Left lung (tissue), 10 donors: ENCODE results near the gene PEMT. TPM values are rescaled to one million over a fixed set of nuclear protein-coding genes. Genes with fewer than 3 reads are reported as not detected.

Source experiments
- ATAC-seq: fragments of 200-7000 bp; cut with Tn5 transposase; one replicate; pipeline ENCODE4 v1.9.1; 2020; ENCODE audit warnings: moderate library complexity
- DNase-seq, 4 donors: peaks; one replicate each; pipeline ENCODE4 v3.0.0-alpha.2; 2013 to 2020
- H3K27ac ChIP-seq, 2 donors: fragments of 200-600 bp; sonication (generic) in 1 of 2; one replicate each; pipeline versions ENCODE4 v1.5.0 to v1.8.0; 2020 to 2021
- H3K27me3 ChIP-seq, 2 donors: fragments of 200-600 bp; sonication (generic) in 1 of 2; one replicate each; pipeline versions ENCODE4 v1.5.0 to v1.8.0; 2020 to 2021
- H3K36me3 ChIP-seq, 2 donors: fragments of 200-600 bp; sonication (generic) in 1 of 2; one replicate each; pipeline versions ENCODE4 v1.5.0 to v1.8.0; 2020 to 2021
- H3K4me1 ChIP-seq, 2 donors: fragments of 200-600 bp; one replicate each; pipeline ENCODE4 v1.8.0; 2021
- H3K4me3 ChIP-seq, 2 donors: fragments of 200-600 bp; sonication (generic) in 1 of 2; one replicate each; pipeline versions ENCODE4 v1.5.0 to v1.8.0; 2020 to 2021; ENCODE audit warnings: mild to moderate bottlenecking in 1 of 2
- H3K9me3 ChIP-seq, 2 donors: fragments of 200-600 bp; sonication (generic) in 1 of 2; one replicate each; pipeline versions ENCODE4 v1.5.0 to v1.8.0; 2020 to 2021
- intact Hi-C, 2 donors: fragments of 100-400 bp; cut with DNase I; formaldehyde crosslinking; loops; one replicate each; pipeline versions ENCODE4 v1.11.2 to v1.14.2; 2022
- polyA plus RNA-seq, 6 donors: library from polyadenylated mRNA; unstranded; fragments of 120-200 nt; gene quantifications; one replicate each; pipeline ENCODE4 v1.2.1, GENCODE V29; 2013; ENCODE audit not compliant: insufficient read length in 6 of 6
- total RNA-seq, 2 donors: library from RNA; stranded (reverse); fragmentation: NEBNext Ultra II Directional; extraction: Animal tissue kit (Norgen Biotek cat#: 25700); gene quantifications; one replicate each; pipeline ENCODE4 v1.2.1, GENCODE V29; 2021
- TF ChIP-seq, protein P1 (sequence below), 2 donors: fragments of 200-600 bp; sonication (generic) in 1 of 2; IDR thresholded peaks; one replicate each; pipeline versions ENCODE4 v1.5.0 to v1.8.0; 2021; ENCODE audit warnings: antibody characterized with exemption in 2 of 2
- donor health status: DM: no; HTN: yes; CAD: no.
- donor health status: DM: no; HTN: no; CAD: no.

Gene PEMT
- total and polyA plus RNA-seq, 8 donors, result 22.3 to 38.7 (median 28.3) TPM

DNA sequence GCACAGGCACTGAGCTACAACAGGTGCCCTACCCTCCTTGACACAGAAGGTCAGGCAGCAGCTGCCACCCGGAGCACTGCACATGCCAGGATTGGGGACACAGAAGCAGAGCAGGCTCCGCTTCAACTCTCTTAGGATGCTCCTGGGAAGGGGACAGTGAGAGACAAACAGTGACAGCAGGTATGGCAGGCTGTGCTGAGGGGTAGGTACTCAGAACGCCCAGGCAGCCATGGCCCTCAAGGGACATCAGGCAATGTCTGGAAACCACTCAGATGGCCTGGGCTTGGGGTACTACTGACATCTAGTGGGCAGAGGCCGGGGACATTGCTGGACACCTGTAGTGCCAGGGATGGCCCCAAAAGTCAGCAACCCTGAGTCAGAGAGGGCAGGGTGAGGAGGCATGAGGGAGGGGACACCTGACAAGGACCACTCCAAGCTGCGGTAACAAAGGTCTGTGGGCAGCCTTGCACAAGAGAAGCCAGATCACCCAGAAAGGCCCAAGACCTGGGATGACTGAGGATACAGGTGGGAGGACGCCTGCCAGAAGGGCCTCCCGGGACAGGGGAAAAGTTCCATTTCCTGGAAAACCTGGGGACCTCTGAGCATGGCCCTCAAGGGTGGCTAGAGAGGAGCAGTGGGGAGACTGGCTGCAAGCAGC is 21.2 kb downstream of the PEMT start:
- ATAC-seq (peak; percentile 60), DNase-seq (peak in 1 of 4 donors; percentile 43)
- TF ChIP-seq, protein P1, sequence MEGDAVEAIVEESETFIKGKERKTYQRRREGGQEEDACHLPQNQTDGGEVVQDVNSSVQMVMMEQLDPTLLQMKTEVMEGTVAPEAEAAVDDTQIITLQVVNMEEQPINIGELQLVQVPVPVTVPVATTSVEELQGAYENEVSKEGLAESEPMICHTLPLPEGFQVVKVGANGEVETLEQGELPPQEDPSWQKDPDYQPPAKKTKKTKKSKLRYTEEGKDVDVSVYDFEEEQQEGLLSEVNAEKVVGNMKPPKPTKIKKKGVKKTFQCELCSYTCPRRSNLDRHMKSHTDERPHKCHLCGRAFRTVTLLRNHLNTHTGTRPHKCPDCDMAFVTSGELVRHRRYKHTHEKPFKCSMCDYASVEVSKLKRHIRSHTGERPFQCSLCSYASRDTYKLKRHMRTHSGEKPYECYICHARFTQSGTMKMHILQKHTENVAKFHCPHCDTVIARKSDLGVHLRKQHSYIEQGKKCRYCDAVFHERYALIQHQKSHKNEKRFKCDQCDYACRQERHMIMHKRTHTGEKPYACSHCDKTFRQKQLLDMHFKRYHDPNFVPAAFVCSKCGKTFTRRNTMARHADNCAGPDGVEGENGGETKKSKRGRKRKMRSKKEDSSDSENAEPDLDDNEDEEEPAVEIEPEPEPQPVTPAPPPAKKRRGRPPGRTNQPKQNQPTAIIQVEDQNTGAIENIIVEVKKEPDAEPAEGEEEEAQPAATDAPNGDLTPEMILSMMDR (IDR thresholded peaks at IDR 0.05), result peak in 1 of 2 donors; percentile 38
- no peak overlapping the region for H3K4me3 ChIP-seq
- H3K36me3 ChIP-seq, result no peaks in the 10 kb centered on the region
- H3K4me1 ChIP-seq, result peaks cover 4 to 16% of the 10 kb centered on the region in 2 donors
- no peak overlapping the region for H3K27ac ChIP-seq
- no peaks in the 10 kb centered on the region for H3K9me3 ChIP-seq
- no peaks in the 10 kb centered on the region for H3K27me3 ChIP-seq
- intact Hi-C loops, result no loop called here

DNA sequence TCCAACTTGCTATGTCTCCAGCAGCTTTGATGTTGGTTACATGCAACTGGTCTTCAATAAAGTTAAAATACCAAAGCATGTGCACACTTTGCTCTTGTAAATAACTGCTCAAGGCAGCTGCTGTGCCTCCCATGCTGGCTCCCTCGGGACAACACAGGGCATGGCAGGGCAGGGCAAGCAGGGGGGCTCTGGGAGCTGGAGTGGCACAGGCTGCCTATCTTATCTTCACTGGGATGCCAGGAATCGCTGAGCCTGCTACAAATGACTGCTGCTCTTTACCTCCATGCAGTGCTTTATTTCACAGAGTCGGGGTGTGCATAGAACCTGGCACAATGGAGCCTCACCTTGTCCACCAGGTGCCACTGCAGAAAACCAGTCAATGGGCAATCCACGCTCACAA is 21.8 kb downstream of the PEMT start:
- H3K27ac ChIP-seq, result no peak overlapping the region

DNA sequence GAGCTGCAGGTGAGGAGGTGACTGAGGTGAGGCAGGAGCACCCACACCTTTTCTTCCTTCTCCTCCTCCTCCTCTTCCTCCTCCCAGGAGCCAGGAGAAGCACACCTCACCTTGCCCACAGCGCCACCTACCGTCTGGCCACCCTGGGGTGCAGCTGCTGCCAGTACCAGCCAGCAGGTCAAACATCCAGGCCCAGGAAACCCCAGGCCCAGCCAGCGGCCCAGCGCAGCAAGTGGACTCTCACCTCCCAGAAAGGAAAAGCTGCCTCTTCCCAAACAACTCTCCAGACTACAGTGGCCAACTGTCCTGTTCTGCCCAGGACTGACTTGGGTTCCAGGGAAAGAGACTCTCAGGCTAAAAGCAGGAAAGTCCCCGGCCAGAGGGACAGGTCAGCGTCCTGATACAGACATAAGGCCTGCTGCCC is 22.7 kb downstream of the PEMT start:
- DNase-seq (peak in 3 of 4 donors; percentile 43 to 94 (median 68)), ATAC-seq (peak; percentile 79)
- H3K4me3 ChIP-seq, result no peak overlapping the region
- peaks cover 4 to 16% of the 10 kb centered on the region in 2 donors for H3K4me1 ChIP-seq
- H3K36me3 ChIP-seq, result no peaks in the 10 kb centered on the region
- H3K27me3 ChIP-seq, result no peaks in the 10 kb centered on the region
- TF ChIP-seq, protein P1 (IDR thresholded peaks at IDR 0.05), result peak; percentile 54 to 73
- intact Hi-C loops, result loop anchor here in 1 of 2 donors (5.0 kb wide), 1 partner anchor 71 kb away; the partner anchor contains the start of gene RASD1
- no peak overlapping the region for H3K27ac ChIP-seq
- H3K9me3 ChIP-seq, result no peaks in the 10 kb centered on the region

More for the DNA sequence above, 21.8 kb downstream of the PEMT start:
- H3K36me3 ChIP-seq, result no peaks in the 10 kb centered on the region
- H3K27me3 ChIP-seq, result no peaks in the 10 kb centered on the region
- TF ChIP-seq, protein P1 (IDR thresholded peaks at IDR 0.05), result no peak
- H3K4me1 ChIP-seq, result peaks cover 4 to 16% of the 10 kb centered on the region in 2 donors
- intact Hi-C loops, result loop anchor here in 1 of 2 donors (5.0 kb wide), 1 partner anchor 72 kb away; the partner anchor contains the start of gene RASD1
- ATAC-seq, result no peak
- no peak for DNase-seq
- H3K4me3 ChIP-seq, result no peak overlapping the region
- no peaks in the 10 kb centered on the region for H3K9me3 ChIP-seq

DNA sequence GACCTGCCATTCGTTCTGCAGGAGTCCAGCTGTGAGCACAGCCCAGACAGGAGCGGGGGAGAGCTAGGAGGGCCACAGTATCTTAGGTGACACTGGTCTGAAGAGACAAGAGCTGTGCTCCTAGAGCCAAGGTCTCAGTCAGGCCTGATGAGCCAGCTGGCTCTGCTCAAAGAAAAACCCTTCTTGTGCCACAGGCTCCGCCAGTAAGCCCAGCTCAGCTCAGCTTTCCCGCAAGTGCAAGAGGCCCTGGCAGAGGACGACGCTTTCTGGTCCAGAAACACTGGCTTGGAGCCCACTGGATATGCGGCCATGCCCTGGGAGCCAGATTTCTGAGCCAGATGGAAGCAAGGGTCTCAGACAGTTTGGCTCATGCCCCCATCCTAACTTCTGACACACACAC is 23.9 kb downstream of the PEMT start:
- ATAC-seq, result peak; percentile 3

More for the DNA sequence above, 23.9 kb downstream of the PEMT start:
- TF ChIP-seq, protein P1 (IDR thresholded peaks at IDR 0.05), result no peak
- H3K36me3 ChIP-seq, result no peaks in the 10 kb centered on the region
- intact Hi-C loops, result loop anchor here in 1 of 2 donors (5.0 kb wide), 1 partner anchor 70 kb away; the partner anchor contains the start of gene RASD1
- peaks cover 4 to 16% of the 10 kb centered on the region in 2 donors for H3K4me1 ChIP-seq
- peak in 2 of 4 donors; percentile 65 to 83 for DNase-seq
- H3K27ac ChIP-seq, result no peak overlapping the region
- no peaks in the 10 kb centered on the region for H3K9me3 ChIP-seq
- H3K27me3 ChIP-seq, result no peaks in the 10 kb centered on the region
- H3K4me3 ChIP-seq, result no peak overlapping the region
